ENCODE results near the gene TMEM123. TPM values are rescaled to one million over a fixed set of nuclear protein-coding genes. Genes with fewer than 3 reads are reported as not detected.

TMEM123 gene
- total and polyA plus RNA-seq, 2 of the 8 experiments (the other 6 are each of a cell fraction or from before 2014, with no cell fraction given): 75.5 to 80.1 TPM

DNA sequence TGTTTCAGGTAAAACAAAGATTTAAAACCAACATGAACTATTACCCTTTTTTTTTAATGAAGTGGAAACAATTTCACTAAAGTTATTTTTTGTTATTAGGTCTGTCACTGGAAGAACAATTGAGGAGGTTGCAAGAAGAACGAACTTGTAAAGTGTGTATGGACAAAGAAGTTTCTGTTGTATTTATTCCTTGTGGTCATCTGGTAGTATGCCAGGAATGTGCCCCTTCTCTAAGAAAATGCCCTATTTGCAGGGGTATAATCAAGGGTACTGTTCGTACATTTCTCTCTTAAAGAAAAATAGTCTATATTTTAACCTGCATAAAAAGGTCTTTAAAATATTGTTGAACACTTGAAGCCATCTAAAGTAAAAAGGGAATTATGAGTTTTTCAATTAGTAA is 74.7 kb downstream of the TMEM123 start (continued):
- TF ChIP-seq POLR2AphosphoS5 (IDR thresholded peaks at IDR 0.05; ENCODE audit: low read depth, low read length) (no peak), GABPA (IDR thresholded peaks at IDR 0.05; ENCODE audit: borderline replicate concordance, insufficient read depth, low read length) (no peak), SRF (IDR thresholded peaks at IDR 0.05; ENCODE audit: low read depth, low read length) (no peak), BRCA1 (IDR thresholded peaks at IDR 0.05; ENCODE audit: low read depth, low read length) (no peak), TCF12 (IDR thresholded peaks at IDR 0.05; ENCODE audit: low read depth, low read length) (no peak), CHD2 (IDR thresholded peaks at IDR 0.05; ENCODE audit: low read length) (no peak)
